Measurements from ENCODE around the gene TMEM143.
A peak's percentile ranks its signal among the peaks of the same experiment; 100 is the strongest.
"Not testable (repeated sequence)": the region's sequence is repeated elsewhere in the genome, so short reads cannot be mapped to it uniquely, and the experiment has no call there.

The TMEM143 gene

DNA sequence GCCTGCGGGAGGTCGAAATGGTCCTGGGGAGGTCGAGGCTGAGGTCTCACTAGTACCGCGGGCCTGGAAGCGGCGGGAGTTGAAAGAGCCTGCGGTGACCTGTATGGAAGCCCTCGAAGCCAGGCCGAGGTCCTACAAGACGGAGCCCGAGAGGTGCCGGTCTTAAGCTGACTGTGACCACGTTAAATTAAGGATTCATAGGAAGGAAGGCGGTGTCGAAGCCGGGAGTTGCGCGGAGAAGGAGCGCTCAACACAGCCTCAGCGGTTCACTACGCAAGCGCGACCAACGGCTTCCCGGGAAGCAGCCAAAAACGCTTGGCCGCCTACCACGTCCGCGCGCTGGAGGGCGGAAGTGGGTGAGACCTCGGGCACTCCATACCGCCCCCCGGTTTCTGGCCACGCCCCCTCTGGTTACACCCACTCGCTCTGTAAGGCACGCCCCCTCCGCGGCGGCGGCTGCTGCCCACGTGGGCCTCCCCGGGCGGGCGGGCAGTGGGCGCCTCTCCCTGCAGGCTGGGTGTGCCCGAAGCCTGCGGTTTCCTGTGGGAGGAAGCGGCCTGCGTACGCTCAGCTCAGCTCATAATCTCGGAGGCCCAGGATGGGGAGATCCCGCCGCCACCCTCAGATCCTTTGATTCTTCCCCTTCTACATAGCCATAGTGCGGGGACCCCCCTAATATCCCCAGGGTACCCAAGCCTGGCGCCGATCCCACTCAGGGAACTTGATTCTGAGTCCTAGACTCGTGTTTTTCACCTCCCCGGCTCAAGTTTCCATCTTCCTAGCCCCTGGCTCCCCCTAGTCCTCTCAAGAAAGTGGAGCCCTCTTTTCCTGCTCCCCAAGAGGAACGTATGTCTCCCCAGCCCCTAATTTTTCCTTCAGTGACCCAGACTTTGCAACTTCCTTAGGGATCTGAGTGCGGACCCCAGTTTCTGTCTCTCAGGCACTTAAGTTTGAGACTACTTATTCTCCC, 41.8 kb downstream of the TMEM143 start:
- DNase-seq = peak; percentile 97

DNA sequence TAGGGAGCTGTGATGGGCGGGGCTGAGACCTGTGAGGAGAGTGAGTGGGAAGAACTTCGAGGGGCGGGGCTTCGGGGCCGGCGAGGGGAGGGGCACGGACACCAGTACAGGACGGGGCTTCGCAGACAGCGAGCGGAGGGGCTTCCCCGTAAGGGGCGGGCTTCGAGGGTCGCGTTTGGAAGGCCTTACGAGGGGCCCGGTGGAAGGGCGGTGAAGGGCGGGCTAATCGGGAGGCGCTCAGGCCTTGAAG, 42.4 kb downstream of the TMEM143 start:
- DNase-seq = peak; percentile 94

DNA sequence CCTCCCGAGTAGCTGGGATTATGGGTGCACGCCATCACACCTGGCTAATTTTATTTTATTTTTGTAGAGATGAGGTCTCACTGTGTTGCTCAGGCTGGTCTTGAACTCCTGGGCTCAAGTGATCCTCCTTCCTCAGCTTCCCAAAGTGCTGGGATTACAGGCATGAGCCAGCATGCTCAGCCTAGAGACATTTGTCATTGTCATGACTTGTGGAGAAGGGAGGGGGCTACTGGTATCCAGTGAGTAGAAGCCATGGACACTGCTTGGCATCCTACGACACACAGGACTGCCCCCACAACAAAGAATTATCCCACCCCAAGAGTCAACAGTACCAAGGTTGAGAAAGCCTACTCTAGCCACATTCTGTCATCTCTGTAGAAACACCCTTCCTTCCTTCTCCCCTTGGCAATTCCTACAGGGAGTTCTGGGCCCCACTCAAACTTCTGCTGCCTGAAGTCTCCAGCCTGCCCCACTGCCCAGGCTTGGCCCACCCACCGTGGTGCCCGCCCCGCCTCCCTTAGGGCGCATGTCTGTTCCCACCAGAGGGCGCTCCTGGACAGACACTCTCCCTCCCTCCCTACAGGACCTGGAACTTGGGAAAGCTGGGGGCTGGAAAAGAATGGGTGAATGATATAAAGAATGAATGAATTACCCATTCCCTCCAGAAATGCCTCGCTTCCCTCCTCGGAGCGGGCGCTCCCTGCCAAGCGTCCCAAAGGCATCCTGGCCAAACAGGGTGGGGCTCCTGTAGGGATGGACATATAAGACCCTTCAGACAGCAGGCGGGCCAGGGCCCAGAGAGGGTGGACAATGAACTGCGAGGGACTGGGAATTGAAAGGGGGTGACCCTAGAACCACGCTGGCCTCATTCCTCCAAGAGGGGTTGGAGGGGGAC, 43.8 kb downstream of the TMEM143 start:
- peak; percentile 77 for DNase-seq

DNA sequence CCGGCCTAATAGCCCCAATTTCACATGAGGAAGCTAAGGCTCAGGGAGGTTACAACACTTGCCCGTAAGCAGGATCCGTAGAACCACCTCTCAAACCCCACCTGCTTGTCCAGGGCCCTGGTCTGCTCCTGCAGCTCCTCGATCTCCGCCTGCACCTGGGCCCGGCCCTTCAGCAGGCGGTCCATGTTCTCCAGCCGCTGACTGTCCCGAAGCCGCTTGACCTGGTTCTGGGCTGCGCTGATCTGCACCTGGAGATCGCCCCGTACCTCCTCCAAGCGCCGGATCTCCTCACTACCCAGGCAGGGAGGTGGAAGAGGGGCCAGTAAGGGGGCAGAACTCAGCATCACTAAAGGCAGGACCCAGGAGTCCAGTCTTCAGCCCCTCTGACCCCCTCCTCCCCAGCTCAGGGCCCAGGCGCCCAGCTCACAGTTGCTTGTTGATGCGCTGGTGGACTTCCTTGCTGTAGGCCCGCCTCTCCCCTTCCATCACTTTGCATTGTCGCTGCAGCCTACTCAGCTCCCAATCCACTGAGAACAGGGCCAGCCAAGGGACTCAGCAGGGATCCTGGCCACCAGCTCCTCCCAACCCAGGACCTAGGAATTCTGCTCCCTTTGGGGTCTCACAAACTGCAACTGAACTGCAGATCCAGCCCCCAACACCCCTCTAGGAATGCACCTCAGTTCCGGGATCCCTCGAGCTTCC, 45.3 kb downstream of the TMEM143 start:
- DNase-seq = no peak

DNA sequence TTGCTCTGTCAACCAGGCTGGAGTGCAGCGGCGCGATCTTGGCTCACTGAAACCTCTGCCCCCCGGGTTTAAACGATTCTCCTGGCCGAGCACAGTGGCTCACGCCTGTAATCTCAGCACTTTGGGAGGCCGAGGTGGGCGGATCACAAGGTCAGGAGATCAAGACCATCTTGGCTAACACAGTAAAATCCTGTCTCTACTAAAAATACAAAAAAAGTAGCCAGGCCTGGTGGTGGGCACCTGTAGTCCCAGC, 46.1 kb downstream of the TMEM143 start:
- not testable (repeated sequence) for DNase-seq

DNA sequence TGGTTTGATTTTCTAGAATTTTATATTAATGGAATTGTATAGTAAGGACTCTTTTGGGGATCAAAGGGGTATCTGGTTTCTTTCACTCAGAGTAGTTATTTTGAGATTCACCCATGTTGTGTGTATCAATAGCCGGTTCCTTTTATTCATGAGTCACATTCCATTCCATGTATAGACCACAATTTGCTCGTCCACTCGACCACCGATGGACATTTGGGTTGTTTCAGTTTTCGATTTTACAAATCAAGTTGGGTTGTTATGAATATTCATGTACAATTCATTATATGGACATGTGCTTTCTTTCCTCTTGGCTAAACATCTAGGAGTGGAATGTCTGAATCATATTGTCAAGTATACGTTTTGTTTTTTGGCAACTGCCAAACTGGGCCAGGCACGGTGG, 48.0 kb downstream of the TMEM143 start:
- DNase-seq = no peak

DNA sequence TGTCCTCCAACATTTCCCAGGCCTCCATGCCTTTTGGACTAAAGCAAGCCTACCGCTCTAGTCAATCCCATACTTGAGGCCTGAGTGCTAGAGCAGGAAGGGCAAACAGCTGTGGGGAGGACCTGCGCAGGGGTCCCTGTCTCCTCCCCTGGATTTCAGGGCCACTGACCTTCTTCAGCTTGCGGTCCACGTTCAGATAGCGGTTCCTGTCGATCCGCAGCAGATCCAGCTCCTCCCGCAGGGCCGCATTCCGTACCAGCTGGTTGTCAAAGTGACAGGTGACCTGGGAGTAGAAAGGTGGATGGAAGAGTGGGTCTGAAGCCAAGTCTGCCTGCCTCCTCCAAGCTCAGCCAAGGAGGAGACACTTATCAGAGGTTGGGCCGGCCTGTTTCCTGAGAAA, 52.4 kb downstream of the TMEM143 start:
- no peak for DNase-seq

DNA sequence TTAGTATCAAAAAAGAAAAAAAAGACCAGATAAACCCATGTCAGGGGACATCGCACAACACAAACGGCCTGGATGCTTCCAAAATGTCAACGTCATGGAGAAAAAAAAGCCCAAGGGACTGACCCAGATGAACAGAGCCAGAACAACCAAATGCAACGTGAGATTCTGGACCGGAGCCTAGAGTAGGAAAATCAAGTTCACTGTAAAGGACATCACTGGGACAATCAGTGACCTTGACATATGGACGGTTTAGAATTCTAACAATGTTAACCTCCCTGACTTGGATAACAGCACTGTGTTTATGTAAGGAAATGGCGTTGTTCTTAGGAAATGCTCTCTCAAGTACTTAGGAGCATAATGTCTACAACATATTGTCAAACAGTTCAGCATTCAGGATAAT, 53.5 kb downstream of the TMEM143 start:
- DNase-seq = no peak

DNA sequence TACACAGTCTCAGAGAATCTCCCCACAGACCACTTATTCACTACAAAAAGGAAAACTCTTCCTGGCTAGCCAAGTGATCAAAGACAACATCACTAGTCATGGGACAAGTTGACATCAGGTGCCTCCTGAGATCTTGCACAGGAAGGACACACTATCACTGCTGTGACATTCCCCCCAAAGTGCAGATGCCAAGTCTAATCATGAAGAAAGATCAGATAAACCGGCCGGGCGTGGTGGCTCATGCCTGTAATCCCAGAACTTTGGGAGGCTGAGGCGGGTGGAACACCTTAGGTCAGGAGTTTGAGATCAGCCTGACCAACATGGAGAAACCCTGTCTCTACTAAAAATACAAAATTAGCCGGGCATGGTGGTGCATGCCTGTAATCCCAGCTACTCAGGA, 54.0 kb downstream of the TMEM143 start:
- not testable (repeated sequence) for DNase-seq

DNA sequence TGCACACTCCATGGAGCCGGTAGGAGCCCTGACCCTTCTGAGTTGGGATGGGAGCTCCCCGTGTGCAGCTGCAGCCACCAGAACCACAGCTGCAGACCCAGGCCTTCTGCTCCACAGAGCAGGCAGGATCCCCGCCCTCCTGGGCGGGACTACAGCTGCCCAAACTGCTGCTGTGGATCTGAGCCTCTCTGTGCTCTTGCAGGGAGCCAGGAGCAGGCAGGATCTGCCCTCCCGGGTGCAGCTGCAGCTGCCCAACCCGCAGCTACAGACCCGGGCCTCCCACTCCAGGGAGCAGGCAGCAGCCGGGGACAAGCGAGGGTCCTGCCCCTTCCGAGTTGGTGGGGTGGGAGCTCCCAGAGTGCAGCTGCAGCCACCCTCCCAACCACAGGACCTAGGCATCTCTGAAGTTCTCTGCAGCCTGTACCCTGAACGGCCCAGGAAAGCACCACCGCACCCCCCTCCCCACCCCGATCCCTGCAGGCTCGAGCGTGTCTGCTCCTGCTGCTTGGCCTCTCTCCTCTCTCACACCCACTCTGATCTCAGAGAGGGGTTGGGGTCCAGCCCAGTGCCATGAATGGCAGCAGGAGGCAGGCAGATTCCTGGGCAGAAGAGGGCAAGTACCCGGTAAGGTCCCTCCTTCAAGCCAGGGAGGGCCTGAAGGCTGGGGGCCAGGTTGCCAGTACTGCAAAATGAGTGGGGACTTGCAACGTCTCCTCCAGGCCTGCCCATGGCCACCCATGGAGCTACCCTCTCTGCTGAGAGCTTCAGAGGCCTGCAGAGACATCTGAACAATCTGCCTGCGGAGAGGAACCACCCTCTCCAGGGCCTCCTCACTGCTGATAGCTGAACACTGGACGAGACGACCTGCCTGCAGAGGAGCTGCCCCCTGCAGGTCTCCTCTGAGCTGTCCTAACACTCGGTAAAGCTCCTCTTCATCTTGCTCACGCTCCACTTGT, 54.8 kb downstream of the TMEM143 start:
- no peak for DNase-seq

DNA sequence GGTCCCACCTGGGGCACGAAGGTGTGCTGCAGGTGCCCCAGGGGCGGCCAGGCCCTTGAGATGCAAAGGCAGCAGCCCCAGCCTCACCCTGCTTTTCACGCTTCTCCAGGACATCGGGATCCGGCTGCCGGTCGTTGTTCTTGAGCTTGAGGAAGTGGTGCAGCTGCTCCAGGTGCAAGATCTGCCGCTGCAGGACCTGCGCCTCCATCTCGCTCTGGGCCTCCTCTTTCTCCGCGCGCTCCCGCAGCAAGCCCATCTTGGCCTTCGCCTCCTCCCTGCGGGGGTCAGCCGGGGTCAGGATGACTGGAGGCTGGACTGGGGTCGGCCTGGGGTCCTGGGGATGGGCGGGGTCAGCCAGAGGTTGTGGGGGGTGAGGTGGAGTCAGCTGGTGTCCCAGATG, 59.9 kb downstream of the TMEM143 start:
- DNase-seq = no peak

DNA sequence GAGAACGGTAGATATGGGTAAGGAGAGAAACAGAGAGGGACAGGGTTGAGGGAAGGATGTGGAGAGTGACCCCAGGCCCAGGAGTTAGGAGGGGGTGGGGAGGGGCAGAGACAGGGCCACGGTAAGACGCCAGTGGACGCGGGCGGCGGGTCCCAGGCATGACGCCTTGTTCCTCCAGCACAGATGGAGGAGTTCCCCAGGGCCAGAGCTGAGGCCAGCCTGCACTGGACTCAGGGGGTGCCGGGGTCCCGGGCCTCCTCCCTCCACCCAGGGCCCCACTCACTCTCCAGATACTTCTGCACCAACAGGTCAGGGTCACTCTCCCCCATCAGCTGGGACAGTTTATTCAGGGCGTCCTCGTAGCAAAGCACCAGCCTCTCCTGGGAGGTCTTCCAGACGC, 60.4 kb downstream of the TMEM143 start:
- DNase-seq = no peak

DNA sequence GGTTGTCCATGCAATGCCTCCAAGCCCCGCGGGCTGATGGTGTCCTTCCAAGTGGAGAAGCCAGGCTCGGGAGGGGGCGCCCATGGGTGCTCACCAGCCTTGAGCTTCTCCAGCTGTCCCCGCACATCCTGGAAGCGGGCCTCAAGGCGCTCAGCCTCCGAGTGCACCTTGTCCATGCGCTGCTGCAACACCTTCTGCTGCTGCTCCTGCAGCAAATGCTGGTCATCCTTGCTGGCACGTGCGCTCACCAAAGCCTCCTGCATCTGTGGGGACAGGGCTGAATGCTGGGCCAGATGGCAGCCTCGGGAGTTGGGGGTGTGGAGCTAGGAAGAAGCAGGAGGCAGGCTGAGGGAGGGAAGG, 61.2 kb downstream of the TMEM143 start:
- DNase-seq = no peak

DNA sequence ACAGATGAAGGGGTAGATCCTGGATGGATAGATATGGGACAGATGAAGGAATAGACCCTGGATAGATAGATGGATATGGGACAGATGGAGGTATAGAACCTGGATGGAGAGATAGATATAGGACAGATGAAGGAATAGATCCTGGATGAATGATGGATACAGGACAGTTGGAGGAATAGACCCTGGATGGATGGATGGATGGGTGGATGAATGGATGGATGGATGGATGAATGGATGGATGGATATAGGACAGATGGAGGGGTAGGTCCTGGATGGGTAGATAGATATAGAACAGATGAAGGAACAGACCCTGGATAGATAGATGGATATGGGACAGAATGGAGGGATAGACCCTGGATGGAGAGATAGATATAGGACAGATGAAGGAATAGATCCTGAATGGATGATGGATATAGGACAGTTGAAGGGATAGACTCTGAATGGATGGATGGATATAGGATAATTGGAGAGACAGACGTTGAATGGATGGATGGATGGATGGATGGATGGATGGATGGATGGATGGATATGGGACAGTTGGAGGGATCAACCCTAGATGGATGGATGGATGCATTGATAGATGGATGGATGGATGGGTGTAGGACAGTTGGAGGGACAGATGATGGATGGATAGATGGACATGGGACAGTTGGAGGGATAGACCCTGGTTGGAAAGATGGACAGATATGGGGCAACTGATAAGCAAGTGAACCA, 61.7 kb downstream of the TMEM143 start:
- DNase-seq = no peak

DNA sequence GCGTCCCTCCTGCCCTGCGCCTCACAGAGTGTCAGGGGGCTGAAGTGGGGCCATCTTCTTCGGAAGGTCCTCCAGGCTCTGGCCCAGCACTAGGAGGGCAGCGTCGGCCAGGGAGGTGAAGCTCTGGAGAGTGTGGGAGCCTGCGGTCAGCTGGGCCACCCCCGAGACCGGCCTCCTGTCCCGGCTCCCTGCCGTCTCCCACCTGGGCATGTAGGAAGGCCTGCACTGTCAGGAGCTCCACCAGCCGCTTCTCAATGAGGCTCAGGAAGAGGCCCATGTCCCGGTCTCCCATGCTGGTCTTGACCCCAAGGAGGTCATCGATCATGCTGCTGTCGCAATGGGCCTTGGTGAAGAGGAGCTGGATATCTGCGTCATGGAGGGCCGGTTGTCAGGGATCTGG, 65.8 kb downstream of the TMEM143 start:
- DNase-seq = no peak

DNA sequence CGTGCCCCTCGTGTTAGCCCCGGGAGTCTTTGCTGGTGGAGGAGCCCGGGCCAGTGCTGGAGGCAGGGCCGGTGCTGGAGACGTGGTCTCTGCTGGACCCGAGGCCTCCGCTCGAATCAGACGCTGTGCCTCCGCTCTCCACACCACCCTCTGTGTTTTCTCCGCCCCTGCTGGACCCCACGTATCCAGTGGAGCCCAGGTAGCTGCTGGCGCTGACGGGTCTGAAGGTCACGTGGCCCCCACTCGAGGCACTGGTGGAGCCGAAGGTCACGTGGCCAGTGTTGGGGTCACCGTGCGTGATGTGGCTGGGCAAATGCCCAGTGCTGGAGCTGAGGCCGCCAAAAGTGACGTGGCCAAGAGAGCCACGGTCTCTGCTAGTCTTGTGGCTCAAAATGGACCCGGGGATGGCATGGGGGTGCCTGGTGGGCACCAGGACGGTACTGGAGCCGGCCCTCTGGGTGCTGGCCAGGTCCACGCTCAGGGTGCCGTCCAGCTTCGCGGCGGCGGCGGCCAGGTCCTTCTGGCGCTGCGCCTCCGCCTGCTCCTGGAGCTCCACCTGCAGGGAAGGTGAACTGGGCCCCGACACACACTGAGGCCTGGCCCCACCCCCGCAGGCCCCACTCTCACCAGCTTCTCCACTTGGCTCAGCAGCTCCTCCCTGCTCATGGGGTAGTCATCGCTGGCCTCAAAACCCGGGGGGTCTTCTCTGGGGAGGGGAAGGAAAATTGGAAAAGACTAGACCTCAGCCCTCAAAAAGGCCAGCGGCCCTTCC, 66.6 kb downstream of the TMEM143 start:
- no peak for DNase-seq

DNA sequence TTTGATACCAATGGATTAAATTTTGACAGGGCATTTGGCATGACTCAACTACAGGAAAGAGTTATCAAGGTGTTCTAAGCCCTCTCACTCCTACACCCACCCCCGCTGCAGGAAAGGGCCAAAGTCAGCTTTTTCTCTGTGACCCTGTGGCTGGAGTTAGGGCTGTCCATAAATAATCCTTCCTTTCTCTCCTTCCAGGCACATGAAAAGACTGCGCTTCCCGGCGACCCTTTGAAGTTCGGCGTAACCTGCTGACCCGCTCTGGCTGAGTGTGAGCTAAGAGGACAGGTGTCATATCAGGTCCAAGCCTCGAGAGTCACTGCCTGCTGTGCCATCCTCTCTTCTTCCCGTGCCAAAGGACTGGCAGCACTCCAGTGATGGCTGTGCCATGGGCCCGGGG, 68.3 kb downstream of the TMEM143 start:
- no peak for DNase-seq

DNA sequence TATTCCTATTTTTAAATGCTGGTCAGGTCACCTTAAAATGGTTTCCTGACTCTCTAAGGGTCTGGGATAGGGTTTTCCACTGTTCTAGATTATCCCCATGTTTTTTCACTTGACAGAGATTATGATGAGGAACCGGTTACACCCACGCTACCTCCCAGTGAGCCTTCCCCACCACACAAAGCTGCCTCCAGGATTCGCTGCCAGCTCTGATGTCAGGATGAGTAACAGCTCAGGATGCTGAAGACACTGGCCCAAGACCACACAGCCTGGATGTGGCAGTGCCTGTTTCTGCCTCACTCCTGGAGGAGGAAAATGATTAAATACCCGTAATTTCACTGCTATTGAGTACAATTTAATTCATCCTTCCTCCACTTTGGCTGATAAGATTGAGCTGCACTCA, 70.9 kb downstream of the TMEM143 start:
- DNase-seq = no peak

DNA sequence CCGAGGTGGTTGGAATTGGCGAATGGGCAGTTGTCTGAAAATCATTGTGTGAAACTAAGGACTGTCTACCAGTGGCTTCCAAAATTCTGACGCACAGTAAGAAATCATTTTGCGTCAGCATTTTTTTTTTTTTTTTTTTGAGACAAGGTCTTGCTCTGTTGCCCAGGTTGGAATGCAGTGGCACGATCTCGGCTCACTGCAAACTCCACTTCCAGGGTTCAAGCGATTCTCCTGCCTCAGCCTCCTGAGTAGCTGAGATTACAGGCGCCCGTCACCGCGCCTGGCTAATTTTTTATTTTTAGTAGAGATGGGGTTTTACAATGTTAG, 72.3 kb downstream of the TMEM143 start:
- DNase-seq = not testable (repeated sequence)

DNA sequence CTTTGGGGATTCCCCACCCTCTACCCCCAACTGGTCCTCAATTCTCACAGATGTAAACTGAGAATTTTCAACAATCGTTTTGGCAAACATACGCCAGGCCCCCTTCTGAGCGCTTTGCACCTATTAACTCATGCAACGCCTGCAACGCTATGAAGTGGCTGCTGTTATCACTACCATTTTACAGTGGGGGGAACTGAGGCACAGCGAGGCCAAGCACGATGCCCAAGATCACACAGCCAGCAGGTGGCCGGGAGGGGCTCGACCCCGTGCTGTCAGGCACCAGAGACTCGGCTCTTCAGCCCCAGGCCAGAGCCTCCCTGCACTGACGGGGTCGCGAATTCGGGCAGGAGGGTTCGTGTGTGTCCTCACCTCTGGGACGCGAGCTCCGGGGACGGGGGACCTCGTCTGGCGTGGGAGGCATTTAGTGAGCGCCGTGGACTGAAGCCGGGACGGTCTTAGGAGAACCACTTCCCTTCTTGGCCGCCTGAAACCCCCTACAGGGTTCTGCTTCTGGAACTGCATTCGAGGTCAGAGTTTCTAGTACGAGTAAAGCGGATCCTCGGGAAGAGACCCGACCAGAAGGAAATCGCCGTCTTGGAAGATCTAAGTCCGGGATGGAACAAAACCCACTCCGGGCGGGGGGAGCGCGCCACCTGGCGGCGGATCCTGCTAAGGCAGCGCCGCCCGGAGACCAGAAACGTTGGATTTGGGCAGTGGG, 72.8 kb downstream of the TMEM143 start:
- peak; percentile 63 for DNase-seq

DNA sequence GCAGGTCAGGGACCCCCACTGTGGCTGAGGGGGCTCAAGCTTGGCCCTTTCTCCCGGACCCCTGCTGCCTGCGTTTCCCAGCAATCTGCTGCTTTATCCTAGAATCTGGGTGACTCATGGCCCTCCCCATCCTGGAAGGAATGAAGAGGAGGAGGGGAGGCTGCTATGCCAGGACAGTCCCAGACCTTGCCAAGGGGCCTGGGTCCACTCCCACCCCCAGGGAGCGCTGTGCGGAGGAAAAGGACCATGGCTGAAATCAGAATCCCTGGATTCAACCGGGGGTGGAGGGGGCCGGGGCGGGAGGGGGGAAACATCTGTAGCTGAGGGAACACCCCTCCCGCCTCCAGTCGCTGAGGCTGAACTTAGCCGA, 73.4 kb downstream of the TMEM143 start:
- no peak for DNase-seq
